Duodenal mucosa (tissue), 2 donors: Measurements from ENCODE around the gene HSPH1.

ENCODE experiments used
- H3K27ac ChIP-seq: one replicate; pipeline ENCODE4 v1.7.0; 2013; ENCODE audit warnings: low read depth, low read length
- H3K27me3 ChIP-seq, 2 donors: one replicate each; pipeline ENCODE4 v1.7.0; 2013; ENCODE audit warnings: low read length in 2 of 2, control low read depth in 1 of 2; ENCODE audit not compliant: insufficient read depth in 2 of 2, control insufficient read depth in 1 of 2
- H3K36me3 ChIP-seq, 2 donors: one replicate each; pipeline ENCODE4 v1.7.0; 2013; ENCODE audit warnings: low read length in 2 of 2, control low read depth in 1 of 2; ENCODE audit not compliant: insufficient read depth in 2 of 2, control insufficient read depth in 1 of 2
- H3K4me1 ChIP-seq, 2 donors: one replicate each; pipeline ENCODE4 v1.7.0; 2013; ENCODE audit warnings: low read length in 2 of 2, control low read depth in 1 of 2; ENCODE audit not compliant: insufficient read depth in 2 of 2, control insufficient read depth in 1 of 2
- H3K4me3 ChIP-seq, 2 donors: one replicate each; pipeline ENCODE4 v1.7.0; 2013; ENCODE audit warnings: low read length in 2 of 2, low read depth in 1 of 2
- H3K9ac ChIP-seq, 2 donors: one replicate each; pipeline ENCODE4 v1.7.0; 2013; ENCODE audit warnings: low read length in 2 of 2, low read depth in 1 of 2
- H3K9me3 ChIP-seq, 2 donors: one replicate each; pipeline ENCODE4 v1.7.0; 2013; ENCODE audit warnings: low read length in 2 of 2, control low read depth in 1 of 2; ENCODE audit not compliant: control insufficient read depth in 1 of 2

HSPH1 gene

DNA sequence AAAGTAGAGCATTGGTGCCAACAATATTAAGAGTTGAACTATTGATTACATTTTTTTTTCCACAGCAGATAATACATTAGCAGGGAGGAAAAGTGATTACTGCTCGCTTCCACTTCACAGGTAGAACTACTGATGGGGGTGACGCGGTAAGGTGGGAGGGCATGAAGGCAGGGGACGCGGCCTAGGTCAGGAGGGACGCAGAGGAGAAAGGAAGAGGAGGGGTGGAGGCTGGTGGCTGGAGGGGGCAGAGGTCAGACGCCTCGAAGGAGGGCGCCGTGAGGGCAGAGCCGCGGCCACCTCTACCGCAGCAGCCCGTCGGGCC, 37.8 kb upstream of the HSPH1 start:
- no peak overlapping the region for H3K27ac ChIP-seq
- H3K4me1 ChIP-seq = peaks cover 6 to 14% of the 10 kb centered on the region in 2 donors
- no peaks in the 10 kb centered on the region for H3K36me3 ChIP-seq
- H3K9ac ChIP-seq = peak overlapping the region in 1 of 2 donors; percentile 69
- no peaks in the 10 kb centered on the region for H3K27me3 ChIP-seq
- peak overlapping the region; percentile 74 to 76 for H3K4me3 ChIP-seq
- no peaks in the 10 kb centered on the region for H3K9me3 ChIP-seq

DNA sequence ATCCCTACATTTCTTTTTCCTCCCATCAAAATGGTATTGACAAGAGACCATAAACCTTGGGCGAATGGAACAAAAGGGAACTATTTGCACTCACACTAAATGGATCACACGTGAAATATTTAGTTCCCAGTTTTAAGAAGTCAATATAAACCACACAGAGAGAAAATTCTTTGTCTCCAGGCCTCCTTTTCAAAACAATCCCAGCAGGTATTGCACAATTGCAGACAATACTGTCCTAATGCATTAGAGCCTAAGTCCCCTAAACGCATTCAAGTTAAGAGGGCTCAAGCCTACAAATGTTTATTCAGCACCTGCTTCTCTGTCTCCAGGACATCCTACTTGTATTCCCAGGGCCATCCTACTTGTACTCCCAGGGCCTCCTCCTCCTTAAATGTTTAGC, 36.8 kb upstream of the HSPH1 start:
- H3K9ac ChIP-seq = no peak overlapping the region
- H3K9me3 ChIP-seq = no peaks in the 10 kb centered on the region
- H3K4me1 ChIP-seq = peaks cover 6 to 14% of the 10 kb centered on the region in 2 donors
- H3K27ac ChIP-seq = no peak overlapping the region
- no peak overlapping the region for H3K4me3 ChIP-seq
- H3K36me3 ChIP-seq = no peaks in the 10 kb centered on the region
- no peaks in the 10 kb centered on the region for H3K27me3 ChIP-seq

DNA sequence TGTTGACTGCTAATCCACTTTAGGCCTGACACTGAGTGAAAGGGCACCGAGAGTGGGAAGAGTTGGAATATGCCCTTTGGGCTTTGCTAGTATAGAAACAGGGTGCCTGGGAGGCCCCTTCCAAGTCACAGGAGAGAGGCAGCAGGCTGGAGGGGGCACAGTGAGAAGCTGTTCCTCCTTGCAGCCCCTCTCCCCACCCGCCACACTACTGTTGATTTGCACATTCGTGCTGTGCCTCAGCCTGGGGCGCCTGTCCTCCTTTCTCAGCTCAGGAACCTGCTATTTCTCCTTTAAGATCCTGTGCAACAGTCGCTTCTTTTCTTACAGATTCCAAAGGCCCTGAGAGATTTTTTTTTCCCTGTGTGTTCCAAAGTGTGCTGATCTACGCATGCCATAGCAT, 35.3 kb upstream of the HSPH1 start:
- Histone ChIP-seq H3K9me3 (no peaks in the 10 kb centered on the region), H3K36me3 (no peaks in the 10 kb centered on the region), H3K27ac (no peak overlapping the region), H3K9ac (no peak overlapping the region), H3K4me1 (peaks cover 6 to 14% of the 10 kb centered on the region in 2 donors), H3K4me3 (no peak overlapping the region), H3K27me3 (no peaks in the 10 kb centered on the region)

DNA sequence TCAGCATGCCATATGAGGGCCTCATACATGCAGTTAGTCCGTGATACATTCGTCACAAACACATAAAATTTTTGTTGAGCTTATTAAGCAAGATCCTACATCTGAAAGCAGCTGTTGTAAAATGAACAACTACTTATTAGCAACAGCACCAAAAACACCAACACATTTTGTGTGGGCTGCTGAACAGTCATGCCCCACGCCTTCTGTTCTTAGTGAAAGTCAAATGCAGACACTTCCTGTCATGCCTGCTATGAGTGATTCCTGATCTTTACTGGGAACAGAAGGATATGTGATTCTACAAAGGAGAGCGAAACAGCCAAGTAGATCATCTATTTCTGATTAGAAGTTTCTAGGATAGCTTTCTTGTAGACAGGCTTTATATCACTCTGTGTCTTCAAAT, 33.9 kb upstream of the HSPH1 start:
- peaks cover 0 to 4% of the 10 kb centered on the region in 2 donors for H3K4me1 ChIP-seq
- H3K4me3 ChIP-seq = no peak overlapping the region
- no peaks in the 10 kb centered on the region for H3K27me3 ChIP-seq
- no peaks in the 10 kb centered on the region for H3K9me3 ChIP-seq
- no peaks in the 10 kb centered on the region for H3K36me3 ChIP-seq
- no peak overlapping the region for H3K27ac ChIP-seq
- H3K9ac ChIP-seq = no peak overlapping the region

DNA sequence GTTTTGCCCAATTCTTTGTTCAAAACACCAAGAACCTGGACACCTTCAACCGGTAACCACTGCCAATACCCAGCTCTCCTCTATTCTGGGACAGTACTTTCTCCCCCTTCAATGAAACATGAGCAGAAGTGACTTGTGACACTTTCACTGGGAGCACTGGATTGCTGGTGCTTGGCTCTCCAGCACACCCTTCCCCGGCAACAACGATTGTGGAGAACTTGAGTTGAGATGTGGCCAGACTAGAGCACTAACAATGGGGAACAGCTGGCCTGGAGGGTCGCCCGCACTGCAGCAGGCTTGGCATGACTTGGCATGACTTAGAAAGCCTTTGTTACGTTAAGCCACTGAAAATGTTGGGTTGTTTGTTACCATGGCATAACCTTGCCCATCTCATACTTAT, 30.6 kb upstream of the HSPH1 start:
- Histone ChIP-seq H3K27me3 (no peaks in the 10 kb centered on the region), H3K27ac (no peak overlapping the region), H3K9ac (no peak overlapping the region), H3K4me1 (no peaks in the 10 kb centered on the region), H3K36me3 (no peaks in the 10 kb centered on the region), H3K9me3 (no peaks in the 10 kb centered on the region), H3K4me3 (no peak overlapping the region)

DNA sequence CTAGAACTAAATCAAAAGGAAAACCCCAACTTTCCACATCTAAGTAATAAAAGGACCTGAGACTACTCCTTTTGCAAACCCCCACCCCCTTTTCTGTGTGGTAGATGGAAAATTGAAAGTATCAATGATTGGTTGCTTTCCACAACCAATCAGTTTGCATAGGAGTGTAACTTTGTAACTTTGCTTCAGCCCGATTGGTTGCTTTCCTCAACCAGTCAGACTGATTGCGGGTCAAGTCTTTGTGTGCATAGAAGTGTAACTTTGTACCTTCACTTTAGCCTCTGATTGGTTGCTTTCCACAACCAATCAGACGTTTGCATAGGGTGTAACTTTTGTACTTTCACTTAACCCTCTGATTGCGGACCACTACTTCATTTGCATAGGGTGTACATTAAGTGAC, 30.0 kb upstream of the HSPH1 start:
- no peak overlapping the region for H3K4me3 ChIP-seq
- H3K9ac ChIP-seq = no peak overlapping the region
- H3K27me3 ChIP-seq = no peaks in the 10 kb centered on the region
- no peaks in the 10 kb centered on the region for H3K36me3 ChIP-seq
- no peaks in the 10 kb centered on the region for H3K4me1 ChIP-seq
- no peak overlapping the region for H3K27ac ChIP-seq
- no peaks in the 10 kb centered on the region for H3K9me3 ChIP-seq

DNA sequence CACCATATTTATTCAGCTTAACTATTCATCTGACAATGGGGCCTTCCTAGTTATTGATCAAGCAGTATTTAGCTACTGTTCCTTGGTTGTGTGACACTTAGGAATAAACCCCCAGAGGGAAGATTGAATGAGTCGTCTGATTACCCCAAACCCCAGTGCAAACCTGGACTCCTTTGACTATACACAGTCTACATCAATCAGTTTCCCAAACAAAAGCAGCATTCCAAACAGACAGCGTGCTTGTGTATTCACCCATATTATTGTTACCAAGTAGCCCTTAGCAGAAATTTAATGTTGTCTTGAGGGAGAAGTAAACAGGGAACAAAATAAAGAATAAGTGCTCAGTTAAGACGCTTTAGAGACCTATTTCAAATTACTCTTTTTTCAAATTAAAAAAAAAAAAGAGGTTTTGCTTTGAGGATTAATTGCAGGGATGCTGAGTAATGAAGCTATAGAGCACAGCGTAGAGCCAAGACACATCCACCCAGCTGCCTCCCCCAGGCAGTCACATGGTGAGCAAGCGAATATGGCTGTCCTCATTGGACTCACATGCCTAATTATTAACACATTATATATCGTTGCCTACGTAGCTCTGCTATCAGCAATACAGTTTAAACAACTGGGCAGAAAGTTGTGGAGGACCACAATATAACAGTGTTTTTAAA, 23.4 kb upstream of the HSPH1 start:
- no peaks in the 10 kb centered on the region for H3K27me3 ChIP-seq
- H3K9me3 ChIP-seq = no peaks in the 10 kb centered on the region
- H3K27ac ChIP-seq = no peak overlapping the region
- H3K9ac ChIP-seq = no peak overlapping the region
- no peaks in the 10 kb centered on the region for H3K4me1 ChIP-seq
- H3K36me3 ChIP-seq = no peaks in the 10 kb centered on the region
- H3K4me3 ChIP-seq = no peak overlapping the region

DNA sequence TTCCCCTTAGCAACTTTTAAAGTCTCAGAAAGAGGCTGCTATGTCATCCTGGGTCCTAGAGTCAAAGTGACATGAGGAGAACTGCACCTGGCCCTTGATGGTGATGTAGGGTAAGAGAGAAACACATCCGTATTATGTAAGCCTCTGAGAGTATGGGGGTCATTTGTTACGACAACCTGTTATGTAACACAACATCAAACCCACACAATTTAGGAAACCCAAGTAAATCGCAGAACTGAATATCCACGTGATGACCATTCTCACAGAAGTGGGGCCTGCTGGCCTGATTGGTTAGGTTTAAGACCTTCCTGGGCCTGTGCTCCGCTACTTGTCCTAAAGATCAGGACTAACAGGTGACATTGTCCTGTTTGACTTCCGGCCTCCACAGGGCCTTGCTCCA, 22.7 kb upstream of the HSPH1 start:
- Histone ChIP-seq H3K27me3 (no peaks in the 10 kb centered on the region), H3K27ac (no peak overlapping the region), H3K36me3 (no peaks in the 10 kb centered on the region), H3K4me3 (no peak overlapping the region), H3K9ac (no peak overlapping the region), H3K9me3 (no peaks in the 10 kb centered on the region), H3K4me1 (no peaks in the 10 kb centered on the region)

DNA sequence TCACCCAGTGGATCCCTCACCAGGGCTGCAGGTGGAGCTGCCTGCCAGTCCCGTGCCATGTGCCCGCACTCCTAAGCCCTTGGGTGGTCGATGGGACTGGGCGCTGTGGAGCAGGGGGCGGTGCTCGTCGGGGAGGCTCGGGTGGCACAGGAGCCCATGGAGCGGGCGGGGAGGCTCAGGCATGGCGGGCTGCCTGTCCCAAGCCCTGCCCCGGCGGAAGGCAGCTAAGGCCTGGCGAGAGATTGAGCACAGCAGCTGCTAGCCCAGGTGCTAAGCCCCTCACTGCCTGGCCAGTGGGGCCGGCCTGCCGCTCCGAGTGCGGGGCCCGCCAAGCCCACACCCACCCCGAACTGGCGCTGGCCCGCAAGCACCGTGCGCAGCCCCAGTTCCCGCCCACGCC, 21.3 kb upstream of the HSPH1 start:
- Histone ChIP-seq H3K4me1 (no peaks in the 10 kb centered on the region), H3K4me3 (no peak overlapping the region), H3K9ac (no peak overlapping the region), H3K36me3 (no peaks in the 10 kb centered on the region), H3K9me3 (no peaks in the 10 kb centered on the region), H3K27ac (no peak overlapping the region), H3K27me3 (no peaks in the 10 kb centered on the region)

DNA sequence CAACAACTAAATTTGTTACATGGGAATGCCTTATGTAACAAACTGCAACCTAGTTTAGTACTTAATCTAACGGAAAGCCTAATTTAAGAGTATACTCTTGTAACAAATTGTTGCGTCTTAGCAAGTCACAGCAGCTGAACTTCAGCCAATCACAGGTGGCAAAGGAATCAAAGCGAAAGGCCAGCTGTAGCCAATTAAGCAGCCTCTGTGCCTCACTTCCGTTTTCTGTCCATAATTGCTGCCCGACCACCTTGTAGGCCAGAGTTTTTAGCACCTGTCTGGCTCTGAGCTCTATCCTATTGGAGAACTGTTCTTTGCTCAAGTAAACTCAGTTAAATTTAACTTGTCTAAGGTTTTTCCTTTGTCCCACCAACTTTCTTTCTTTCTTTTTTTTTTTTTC, 18.1 kb upstream of the HSPH1 start:
- H3K4me3 ChIP-seq = no peak overlapping the region
- H3K27me3 ChIP-seq = no peaks in the 10 kb centered on the region
- H3K36me3 ChIP-seq = no peaks in the 10 kb centered on the region
- H3K9ac ChIP-seq = no peak overlapping the region
- no peaks in the 10 kb centered on the region for H3K9me3 ChIP-seq
- H3K4me1 ChIP-seq = no peaks in the 10 kb centered on the region
- H3K27ac ChIP-seq = no peak overlapping the region

DNA sequence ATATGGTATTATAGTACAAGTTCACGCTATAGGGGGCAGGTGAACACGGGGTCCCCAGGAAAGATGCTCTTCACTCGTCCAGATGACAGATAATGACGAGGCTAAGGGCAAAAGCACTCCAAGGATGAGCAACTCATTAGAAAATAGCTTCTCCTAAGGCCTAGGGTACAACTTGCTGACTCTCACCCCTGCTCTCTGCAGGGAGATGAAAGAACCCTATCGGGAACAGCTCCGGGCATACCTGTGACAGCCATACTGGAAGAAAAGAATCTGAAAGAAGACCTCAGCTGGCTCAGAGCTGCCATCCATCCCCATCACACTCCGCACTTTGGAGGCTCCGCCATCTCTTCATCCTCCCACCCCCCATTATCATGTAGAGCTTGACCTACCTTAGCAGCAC, 17.5 kb upstream of the HSPH1 start:
- H3K9ac ChIP-seq = no peak overlapping the region
- no peaks in the 10 kb centered on the region for H3K36me3 ChIP-seq
- H3K9me3 ChIP-seq = no peaks in the 10 kb centered on the region
- H3K4me1 ChIP-seq = no peaks in the 10 kb centered on the region
- H3K27ac ChIP-seq = no peak overlapping the region
- H3K27me3 ChIP-seq = no peaks in the 10 kb centered on the region
- H3K4me3 ChIP-seq = no peak overlapping the region
